SKM-1 (cell line): ENCODE measurements around the gene STK4.
"Not testable (repeated sequence)": the region's sequence is repeated elsewhere in the genome, so short reads cannot be mapped to it uniquely, and the experiment has no call there.

Experiments
- DNase-seq: peaks from one replicate; lab custom pipeline; 2025; ENCODE audit not compliant: unreplicated experiment; lab: John Stamatoyannopoulos, UW

STK4 gene

GRCh38 chr20:44981736-44982406 is 15.6 kb downstream of the STK4 start:
- no peak for DNase-seq

GRCh38 chr20:44983093-44983674 is 16.9 kb downstream of the STK4 start:
- DNase-seq: no peak

GRCh38 chr20:44988631-44989171 is 22.4 kb downstream of the STK4 start:
- no peak for DNase-seq

GRCh38 chr20:44990425-44990824 is 24.1 kb downstream of the STK4 start:
- DNase-seq: no peak

GRCh38 chr20:44990957-44991356 is 24.6 kb downstream of the STK4 start:
- DNase-seq: no peak

GRCh38 chr20:44993343-44993742 is 27.0 kb downstream of the STK4 start:
- no peak for DNase-seq

- DNase-seq: no peak
Measured at GRCh38 chr20:44997171-44997570, 30.9 kb downstream of the STK4 start.

- DNase-seq: no peak
Measured at GRCh38 chr20:44997668-44998067, 31.4 kb downstream of the STK4 start.

- no peak for DNase-seq
Measured at GRCh38 chr20:45008521-45009049, 42.3 kb downstream of the STK4 start.

- no peak for DNase-seq
Measured at GRCh38 chr20:45010399-45010828, 44.1 kb downstream of the STK4 start.

GRCh38 chr20:45011108-45011526 is 44.8 kb downstream of the STK4 start:
- DNase-seq: no peak

GRCh38 chr20:45012682-45013302 is 46.5 kb downstream of the STK4 start:
- no peak for DNase-seq

GRCh38 chr20:45014131-45014530 is 47.8 kb downstream of the STK4 start:
- not testable (repeated sequence) for DNase-seq

GRCh38 chr20:45014671-45015415 is 48.5 kb downstream of the STK4 start:
- DNase-seq: no peak

GRCh38 chr20:45016089-45016671 is 49.9 kb downstream of the STK4 start:
- no peak for DNase-seq

- DNase-seq: no peak
Measured at GRCh38 chr20:45017281-45017680, 51.0 kb downstream of the STK4 start.

- no peak for DNase-seq
Measured at GRCh38 chr20:45017857-45018256, 51.5 kb downstream of the STK4 start.

- DNase-seq: no peak
Measured at GRCh38 chr20:45019027-45019761, 52.9 kb downstream of the STK4 start.

- no peak for DNase-seq
Measured at GRCh38 chr20:45019762-45020123, 53.4 kb downstream of the STK4 start.

- DNase-seq: no peak
Measured at GRCh38 chr20:45020236-45020886, 54.0 kb downstream of the STK4 start.
